ENCODE data around the gene CDC20B.
"Not testable (repeated sequence)": the region's sequence is repeated elsewhere in the genome, so short reads cannot be mapped to it uniquely, and the experiment has no call there.

CDC20B gene

GRCh38 chr5:55101556-55102276, 71.3 kb downstream of the CDC20B start:
- peak; percentile 65 for DNase-seq

GRCh38 chr5:55101148-55101547, 71.8 kb downstream of the CDC20B start:
- not testable (repeated sequence) for DNase-seq

- DNase-seq, result peak; percentile 12
Measured at GRCh38 chr5:55096861-55097260, 76.1 kb downstream of the CDC20B start.

- peak; percentile 48 for DNase-seq
Measured at GRCh38 chr5:55096182-55096581, 76.8 kb downstream of the CDC20B start.

- not testable (repeated sequence) for DNase-seq
Measured at GRCh38 chr5:55091011-55091410, 82.0 kb downstream of the CDC20B start.

GRCh38 chr5:55089301-55089700, 83.7 kb downstream of the CDC20B start:
- DNase-seq, result not testable (repeated sequence)

- DNase-seq, result no peak
Measured at GRCh38 chr5:55081541-55081940, 91.4 kb downstream of the CDC20B start.

GRCh38 chr5:55073211-55073610, 99.8 kb downstream of the CDC20B start:
- DNase-seq, result peak; percentile 25

- peak; percentile 84 for DNase-seq
Measured at GRCh38 chr5:55072666-55073065, 100.3 kb downstream of the CDC20B start.

- DNase-seq, result no peak
Measured at GRCh38 chr5:55071413-55071812, 101.6 kb downstream of the CDC20B start.

GRCh38 chr5:55070968-55071367, 102.0 kb downstream of the CDC20B start:
- peak; percentile 43 for DNase-seq

GRCh38 chr5:55066277-55066676, 106.7 kb downstream of the CDC20B start:
- DNase-seq, result peak; percentile 53

GRCh38 chr5:55064523-55064922, 108.5 kb downstream of the CDC20B start:
- no peak for DNase-seq

- DNase-seq, result no peak
Measured at GRCh38 chr5:55063899-55064298, 109.1 kb downstream of the CDC20B start.

GRCh38 chr5:55063220-55063863, 109.6 kb downstream of the CDC20B start:
- no peak for DNase-seq

Data from activated CD4-positive, alpha-beta T cell treated with anti-CD3 and anti-CD28 coated beads, Interleukin-2, amount 50 U/mL, for 16 hours (primary cell).